DND-41 (cell line): ENCODE measurements around the gene KIF18A.

ENCODE experiments used
- ATAC-seq: fragments of 200-7000 bp; cut with Tn5 transposase; 3 replicates; pipeline ENCODE4 v1.9.1; 2021; ENCODE audit warnings: low read depth; ENCODE audit not compliant: insufficient read depth
- DNase-seq: peaks from one replicate; pipeline ENCODE4 v3.0.0-alpha.2; 2020
- H2AFZ ChIP-seq: 2 replicates; pipeline ENCODE4 v1.6.0; 2012; ENCODE audit warnings: low read depth, low read length
- H3K27ac ChIP-seq: 2 replicates; pipeline ENCODE4 v1.5.1; 2012; ENCODE audit warnings: low read length, inconsistent platforms
- H3K27me3 ChIP-seq: fragments of 200-600 bp; sonication (generic); 2 replicates; pipeline ENCODE4 v1.6.0; 2012; ENCODE audit warnings: low read length, mild to moderate bottlenecking, inconsistent platforms; ENCODE audit not compliant: insufficient read depth, poor library complexity
- H3K36me3 ChIP-seq: 2 replicates; pipeline ENCODE4 v1.5.1; 2012; ENCODE audit warnings: low read length, inconsistent platforms; ENCODE audit not compliant: insufficient read depth
- H3K4me1 ChIP-seq: 2 replicates; pipeline ENCODE4 v1.5.1; 2012; ENCODE audit warnings: mild to moderate bottlenecking, low read length; ENCODE audit not compliant: insufficient read depth
- H3K4me2 ChIP-seq: 2 replicates; pipeline ENCODE4 v1.6.0; 2012; ENCODE audit warnings: mild to moderate bottlenecking, moderate library complexity, low read length, inconsistent platforms; ENCODE audit not compliant: insufficient read depth
- H3K4me3 ChIP-seq, 2 experiments: fragments of 200-600 bp in 1 of 2; shearing (Covaris generic) in 1 of 2; 2 replicates each; pipeline ENCODE4 v1.5.1; 2012 to 2016; ENCODE audit warnings: inconsistent platforms in 2 of 2, low read length in 2 of 2, mild to moderate bottlenecking in 2 of 2, low read depth in 1 of 2, moderate library complexity in 1 of 2
- H3K79me2 ChIP-seq: 2 replicates; pipeline ENCODE4 v1.6.0; 2012; ENCODE audit warnings: low read length, inconsistent platforms; ENCODE audit not compliant: insufficient read depth
- H3K9ac ChIP-seq: 2 replicates; pipeline ENCODE4 v1.6.0; 2012; ENCODE audit warnings: low read depth, mild to moderate bottlenecking, inconsistent platforms, low read length, moderate library complexity
- H3K9me3 ChIP-seq: 2 replicates; pipeline ENCODE4 v1.5.1; 2012; ENCODE audit warnings: low read length, moderate library complexity, mild to moderate bottlenecking, inconsistent platforms; ENCODE audit not compliant: insufficient read depth, severe bottlenecking
- H4K20me1 ChIP-seq: 2 replicates; pipeline ENCODE4 v1.6.0; 2012; ENCODE audit warnings: low read length; ENCODE audit not compliant: insufficient read depth
- CTCF ChIP-seq: IDR thresholded peaks from 2 replicates; pipeline ENCODE4 v1.5.1; 2012; ENCODE audit warnings: borderline replicate concordance, low read length, moderate library complexity, mild to moderate bottlenecking; ENCODE audit not compliant: poor library complexity, severe bottlenecking; ENCODE audit errors: extremely low read depth
- EZH2 ChIP-seq: IDR thresholded peaks from 3 replicates; pipeline ENCODE4 v1.6.1; 2012; ENCODE audit warnings: borderline replicate concordance, low read depth, mild to moderate bottlenecking, moderate library complexity, low read length, inconsistent platforms; ENCODE audit not compliant: severe bottlenecking

Gene KIF18A

GRCh38 chr11:27991736-27992135, 116.2 kb downstream of the KIF18A start:
- no peak overlapping the region for H3K4me2 ChIP-seq
- no peaks in the 10 kb centered on the region for H3K4me1 ChIP-seq
- H3K9me3 ChIP-seq: no peaks in the 10 kb centered on the region
- no peak overlapping the region for H2AFZ ChIP-seq
- H3K27me3 ChIP-seq: no peaks in the 10 kb centered on the region
- H3K36me3 ChIP-seq: no peaks in the 10 kb centered on the region
- H3K9ac ChIP-seq: no peak overlapping the region
- no peaks in the 10 kb centered on the region for H3K79me2 ChIP-seq
- no peaks in the 10 kb centered on the region for H4K20me1 ChIP-seq
- H3K4me3 ChIP-seq: no peak overlapping the region
- ATAC-seq (no peak), DNase-seq (no peak)
- H3K27ac ChIP-seq: no peak overlapping the region
- TF ChIP-seq EZH2 (no peak), CTCF (no peak)

- H2AFZ ChIP-seq: no peak overlapping the region
Observed at GRCh38 chr11:27977527-27977926, 130.4 kb downstream of the KIF18A start.

GRCh38 chr11:27977031-27977430, 130.9 kb downstream of the KIF18A start:
- no peak overlapping the region for H3K9ac ChIP-seq
- no peaks in the 10 kb centered on the region for H4K20me1 ChIP-seq
- no peak overlapping the region for H3K27ac ChIP-seq
- H3K4me2 ChIP-seq: no peak overlapping the region
- H2AFZ ChIP-seq: no peak overlapping the region
- DNase-seq (no peak), ATAC-seq (no peak)
- TF ChIP-seq EZH2 (no peak), CTCF (no peak)
- H3K27me3 ChIP-seq: no peaks in the 10 kb centered on the region
- no peaks in the 10 kb centered on the region for H3K79me2 ChIP-seq
- no peaks in the 10 kb centered on the region for H3K4me1 ChIP-seq
- no peak overlapping the region for H3K4me3 ChIP-seq
- H3K9me3 ChIP-seq: no peaks in the 10 kb centered on the region
- H3K36me3 ChIP-seq: no peaks in the 10 kb centered on the region

More at GRCh38 chr11:27977527-27977926, 130.4 kb downstream of the KIF18A start:
- no peak for ATAC-seq
- TF ChIP-seq CTCF: no peak
- TF ChIP-seq EZH2: no peak
- Histone ChIP-seq H3K9me3 (no peaks in the 10 kb centered on the region), H3K4me3 (no peak overlapping the region), H3K4me1 (no peaks in the 10 kb centered on the region), H3K27me3 (no peaks in the 10 kb centered on the region), H3K9ac (no peak overlapping the region), H3K4me2 (no peak overlapping the region), H3K27ac (no peak overlapping the region), H3K79me2 (no peaks in the 10 kb centered on the region), H4K20me1 (no peaks in the 10 kb centered on the region), H3K36me3 (no peaks in the 10 kb centered on the region)
- no peak for DNase-seq

- TF ChIP-seq CTCF (no peak), EZH2 (no peak)
- Histone ChIP-seq H4K20me1 (no peaks in the 10 kb centered on the region), H3K4me3 (no peak overlapping the region), H3K36me3 (no peaks in the 10 kb centered on the region), H3K27ac (no peak overlapping the region), H3K4me2 (no peak overlapping the region), H3K79me2 (no peaks in the 10 kb centered on the region), H3K9ac (no peak overlapping the region), H3K9me3 (no peaks in the 10 kb centered on the region), H3K27me3 (no peaks in the 10 kb centered on the region), H3K4me1 (no peaks in the 10 kb centered on the region), H2AFZ (no peak overlapping the region)
- no peak for ATAC-seq
- DNase-seq: no peak
Observed at GRCh38 chr11:27976262-27976661, 131.7 kb downstream of the KIF18A start.
